Measurements from ENCODE around the gene KIAA1217.

KIAA1217 gene

DNA sequence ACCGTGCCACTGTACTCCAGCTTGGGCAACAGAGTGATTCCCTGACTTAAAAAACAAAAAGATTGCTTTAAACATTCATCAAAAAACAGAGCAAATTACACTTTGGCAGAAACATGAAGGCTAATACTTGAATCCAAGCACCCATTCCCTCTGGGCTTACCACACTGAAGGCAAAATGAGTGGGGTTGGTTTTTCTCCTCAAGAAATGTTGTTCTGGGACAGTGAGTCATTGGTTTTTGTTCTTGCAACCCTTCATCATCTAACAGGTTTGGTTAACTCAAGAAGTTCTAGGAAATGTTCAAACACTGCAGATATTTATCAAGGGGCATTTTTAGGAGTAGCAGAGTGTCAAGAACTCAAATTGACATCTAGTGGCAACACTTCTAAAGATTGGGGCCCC lies 60.5 kb downstream of the KIAA1217 start:
- in situ Hi-C loops (cut with MboI; ENCODE audit: low sequenced_read_pairs, unreplicated experiment) = no loop called here
- DNase-seq (ENCODE audit: low spot score) = no peak
- TF ChIP-seq, protein P1, sequence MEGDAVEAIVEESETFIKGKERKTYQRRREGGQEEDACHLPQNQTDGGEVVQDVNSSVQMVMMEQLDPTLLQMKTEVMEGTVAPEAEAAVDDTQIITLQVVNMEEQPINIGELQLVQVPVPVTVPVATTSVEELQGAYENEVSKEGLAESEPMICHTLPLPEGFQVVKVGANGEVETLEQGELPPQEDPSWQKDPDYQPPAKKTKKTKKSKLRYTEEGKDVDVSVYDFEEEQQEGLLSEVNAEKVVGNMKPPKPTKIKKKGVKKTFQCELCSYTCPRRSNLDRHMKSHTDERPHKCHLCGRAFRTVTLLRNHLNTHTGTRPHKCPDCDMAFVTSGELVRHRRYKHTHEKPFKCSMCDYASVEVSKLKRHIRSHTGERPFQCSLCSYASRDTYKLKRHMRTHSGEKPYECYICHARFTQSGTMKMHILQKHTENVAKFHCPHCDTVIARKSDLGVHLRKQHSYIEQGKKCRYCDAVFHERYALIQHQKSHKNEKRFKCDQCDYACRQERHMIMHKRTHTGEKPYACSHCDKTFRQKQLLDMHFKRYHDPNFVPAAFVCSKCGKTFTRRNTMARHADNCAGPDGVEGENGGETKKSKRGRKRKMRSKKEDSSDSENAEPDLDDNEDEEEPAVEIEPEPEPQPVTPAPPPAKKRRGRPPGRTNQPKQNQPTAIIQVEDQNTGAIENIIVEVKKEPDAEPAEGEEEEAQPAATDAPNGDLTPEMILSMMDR (IDR thresholded peaks at IDR 0.05; ENCODE audit: borderline replicate concordance, control extremely low read depth, extremely low read depth, insufficient read depth, missing control alignments) = no peak

DNA sequence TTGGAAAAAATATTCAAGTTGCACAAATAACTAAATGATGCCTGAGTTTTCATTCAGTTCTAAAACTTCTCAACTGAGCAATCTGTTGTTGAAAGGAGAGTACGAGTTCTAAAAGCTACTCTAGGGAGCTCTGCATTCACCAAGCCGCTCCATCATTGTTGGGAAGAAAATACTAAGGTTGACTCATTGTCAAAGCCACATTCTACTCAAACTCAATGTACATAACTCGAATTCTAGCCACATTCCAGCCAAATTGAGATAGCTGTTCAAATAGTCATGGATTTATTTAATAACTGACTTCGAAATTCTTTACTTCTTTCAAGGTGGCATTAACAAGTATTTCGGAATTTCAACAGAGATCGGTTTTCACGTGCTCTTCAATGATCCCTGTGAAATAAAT lies 63.4 kb downstream of the KIAA1217 start:
- DNase-seq (ENCODE audit: low spot score) = no peak
- TF ChIP-seq, protein P1 (IDR thresholded peaks at IDR 0.05; ENCODE audit: borderline replicate concordance, control extremely low read depth, extremely low read depth, insufficient read depth, missing control alignments) = no peak
- in situ Hi-C loops (cut with MboI; ENCODE audit: low sequenced_read_pairs, unreplicated experiment) = no loop called here

DNA sequence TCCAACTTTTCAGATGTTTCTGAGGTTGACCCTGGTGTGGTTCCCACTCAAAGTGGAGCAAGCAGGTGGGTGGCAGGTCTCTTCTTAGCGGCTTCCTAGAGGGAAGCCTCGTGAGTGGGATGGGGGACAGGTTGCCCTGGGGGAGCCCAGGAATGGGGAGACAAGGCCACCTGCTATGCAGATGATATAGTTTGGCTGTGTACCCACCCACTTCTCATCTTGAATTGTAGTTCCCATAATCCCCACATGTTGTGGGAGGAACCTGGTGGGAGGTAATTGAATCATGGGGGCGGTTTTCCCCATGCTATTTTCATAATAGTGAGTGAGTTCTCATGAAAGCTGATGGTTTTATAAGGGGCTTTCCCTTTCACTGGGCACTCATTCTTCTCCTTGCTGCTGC lies 68.3 kb downstream of the KIAA1217 start:
- in situ Hi-C loops (cut with MboI; ENCODE audit: low sequenced_read_pairs, unreplicated experiment) = no loop called here
- TF ChIP-seq, protein P1 (IDR thresholded peaks at IDR 0.05; ENCODE audit: borderline replicate concordance, control extremely low read depth, extremely low read depth, insufficient read depth, missing control alignments) = no peak
- DNase-seq (ENCODE audit: low spot score) = no peak

DNA sequence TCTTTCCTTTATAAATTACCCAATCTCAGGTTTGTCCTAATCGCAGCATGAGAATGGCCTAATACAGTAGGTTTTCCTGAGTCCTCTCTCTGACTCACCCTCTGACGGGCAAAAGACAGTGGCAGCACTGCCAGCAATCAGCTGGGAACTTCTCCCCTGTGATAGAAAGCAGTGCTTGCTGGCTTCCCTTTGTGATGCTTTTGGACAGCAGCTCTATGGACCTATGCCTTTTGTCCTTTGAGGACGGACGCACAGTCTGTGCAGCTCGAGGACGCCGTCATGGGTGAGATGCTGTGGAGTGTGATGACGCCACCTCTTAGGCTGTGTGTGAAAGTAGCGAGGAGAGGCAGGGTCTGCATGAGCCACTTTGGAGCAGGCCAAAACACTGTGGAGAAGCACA lies 68.8 kb downstream of the KIAA1217 start:
- in situ Hi-C loops (cut with MboI; ENCODE audit: low sequenced_read_pairs, unreplicated experiment) = no loop called here
- DNase-seq (ENCODE audit: low spot score) = no peak

DNA sequence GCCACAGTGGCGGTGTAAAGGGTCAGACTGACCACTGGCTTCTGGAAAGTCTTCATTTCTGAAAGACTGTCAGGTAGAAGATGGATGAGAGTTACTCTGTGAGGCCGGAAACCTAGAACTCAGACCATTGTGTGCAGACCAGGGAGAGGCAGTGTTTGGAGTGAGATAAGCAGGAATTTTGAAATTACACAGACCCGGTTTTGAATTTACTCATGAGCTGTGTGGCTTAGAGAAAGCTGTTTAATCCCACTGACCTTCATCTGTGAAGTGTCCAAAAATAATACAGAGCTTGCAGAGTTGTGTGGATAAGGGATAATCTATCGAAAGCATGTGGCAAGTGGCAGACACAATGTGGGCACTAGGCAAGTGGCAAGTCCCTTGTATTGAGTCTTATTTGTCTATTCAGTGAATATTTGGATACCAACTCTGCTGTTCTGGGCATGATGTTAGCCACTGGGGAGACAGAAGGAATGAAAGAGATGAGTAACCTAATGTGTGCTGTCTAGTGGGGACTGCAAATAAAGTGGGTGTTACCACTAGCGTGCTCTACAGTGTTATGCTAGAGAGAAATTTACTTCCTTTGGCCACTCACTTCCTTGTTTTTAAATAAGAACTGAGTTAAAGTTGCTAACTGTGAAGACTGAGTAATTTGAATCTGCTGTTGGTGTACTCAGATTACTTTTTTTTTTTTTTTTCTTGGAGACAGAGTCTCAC lies 69.4 kb downstream of the KIAA1217 start:
- DNase-seq (ENCODE audit: low spot score) = no peak
- TF ChIP-seq, protein P1 (IDR thresholded peaks at IDR 0.05; ENCODE audit: borderline replicate concordance, control extremely low read depth, extremely low read depth, insufficient read depth, missing control alignments) = no peak
- in situ Hi-C loops (cut with MboI; ENCODE audit: low sequenced_read_pairs, unreplicated experiment) = no loop called here

More for the DNA sequence above, 68.8 kb downstream of the KIAA1217 start:
- TF ChIP-seq, protein P1 (IDR thresholded peaks at IDR 0.05; ENCODE audit: borderline replicate concordance, control extremely low read depth, extremely low read depth, insufficient read depth, missing control alignments) = no peak

DNA sequence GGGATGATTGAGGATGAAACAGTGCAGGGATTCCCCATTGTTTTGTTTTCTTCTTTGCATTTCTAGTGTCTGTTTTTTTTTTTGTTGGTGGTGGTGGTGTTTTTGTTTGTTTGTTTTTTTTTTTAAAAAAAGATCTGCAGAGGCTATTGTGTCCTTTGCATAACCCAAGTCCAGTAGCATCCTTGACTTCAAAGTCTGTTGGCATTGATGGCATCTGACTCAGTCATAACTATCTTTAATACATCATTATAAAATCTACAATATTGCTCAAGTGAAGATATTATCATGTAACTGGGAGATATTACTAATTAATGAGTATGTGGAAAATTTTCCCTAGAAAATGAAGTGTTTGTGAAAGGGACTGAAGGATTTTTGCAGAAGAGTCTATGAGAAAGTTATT lies 70.2 kb downstream of the KIAA1217 start:
- no peak for DNase-seq (ENCODE audit: low spot score)
- in situ Hi-C loops (cut with MboI; ENCODE audit: low sequenced_read_pairs, unreplicated experiment) = no loop called here
- TF ChIP-seq, protein P1 (IDR thresholded peaks at IDR 0.05; ENCODE audit: borderline replicate concordance, control extremely low read depth, extremely low read depth, insufficient read depth, missing control alignments) = no peak
